ENCODE measurements around the gene GFRA1. TPM values are rescaled to one million over a fixed set of nuclear protein-coding genes. Genes with fewer than 3 reads are reported as not detected.

GFRA1 gene
- total RNA-seq, 2 donors from 2014 or later, result 1.6 to 3.1 TPM

DNA sequence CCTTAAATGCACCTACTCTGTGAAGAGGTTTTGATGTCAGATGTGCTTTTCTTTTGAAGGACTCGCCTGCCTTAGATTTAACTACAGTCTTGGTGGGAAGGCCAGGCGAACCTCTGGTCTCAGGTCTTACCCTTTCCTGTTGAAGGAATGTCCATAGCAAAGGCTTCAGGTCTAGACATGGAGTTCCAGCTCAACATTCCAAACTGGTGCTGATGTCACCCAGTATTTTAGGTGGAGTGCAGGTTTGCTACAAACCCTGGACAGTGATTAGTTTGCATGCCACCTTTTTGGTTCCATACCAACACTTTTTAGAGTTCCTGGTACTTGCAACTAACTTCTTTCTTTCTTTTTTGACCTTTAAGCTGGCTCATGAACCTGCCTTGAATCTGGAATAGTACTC, 258.7 kb downstream of the GFRA1 start:
- Mint-ChIP-seq H3K27me3 (ENCODE audit: insufficient read depth) (no peaks in the 10 kb centered on the region), H3K4me3 (no peak overlapping the region), H3K36me3 (ENCODE audit: low read depth) (peaks cover 2% of the 10 kb centered on the region), H3K4me1 (peaks cover 11% of the 10 kb centered on the region), H3K9me3 (no peaks in the 10 kb centered on the region), H3K27ac (no peak overlapping the region)
- no peaks in the 10 kb centered on the region for H3K27me3 ChIP-seq (ENCODE audit: control insufficient read depth, insufficient read depth, low read length, poor library complexity, severe bottlenecking)
- H3K4me1 ChIP-seq (ENCODE audit: control insufficient read depth, insufficient read depth, low read length), result no peaks in the 10 kb centered on the region
- TF ChIP-seq, protein P1, sequence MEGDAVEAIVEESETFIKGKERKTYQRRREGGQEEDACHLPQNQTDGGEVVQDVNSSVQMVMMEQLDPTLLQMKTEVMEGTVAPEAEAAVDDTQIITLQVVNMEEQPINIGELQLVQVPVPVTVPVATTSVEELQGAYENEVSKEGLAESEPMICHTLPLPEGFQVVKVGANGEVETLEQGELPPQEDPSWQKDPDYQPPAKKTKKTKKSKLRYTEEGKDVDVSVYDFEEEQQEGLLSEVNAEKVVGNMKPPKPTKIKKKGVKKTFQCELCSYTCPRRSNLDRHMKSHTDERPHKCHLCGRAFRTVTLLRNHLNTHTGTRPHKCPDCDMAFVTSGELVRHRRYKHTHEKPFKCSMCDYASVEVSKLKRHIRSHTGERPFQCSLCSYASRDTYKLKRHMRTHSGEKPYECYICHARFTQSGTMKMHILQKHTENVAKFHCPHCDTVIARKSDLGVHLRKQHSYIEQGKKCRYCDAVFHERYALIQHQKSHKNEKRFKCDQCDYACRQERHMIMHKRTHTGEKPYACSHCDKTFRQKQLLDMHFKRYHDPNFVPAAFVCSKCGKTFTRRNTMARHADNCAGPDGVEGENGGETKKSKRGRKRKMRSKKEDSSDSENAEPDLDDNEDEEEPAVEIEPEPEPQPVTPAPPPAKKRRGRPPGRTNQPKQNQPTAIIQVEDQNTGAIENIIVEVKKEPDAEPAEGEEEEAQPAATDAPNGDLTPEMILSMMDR (conservative IDR thresholded peaks at IDR 0.05), result no peak
- no peaks in the 10 kb centered on the region for H3K36me3 ChIP-seq (ENCODE audit: control insufficient read depth, insufficient read depth, low read length)
- H3K9ac ChIP-seq (ENCODE audit: extremely low read depth, low read length, poor library complexity, severe bottlenecking), result no peak overlapping the region
- 89 to 90% methylated on average over 2 of the region's 2 CpGs for WGBS, 2 experiments (ENCODE audit: insufficient coverage in 1 of 2, insufficient read length in 1 of 2)
- no peak for DNase-seq
- H3K27ac ChIP-seq (ENCODE audit: low read depth, low read length), result no peak overlapping the region
- no peaks in the 10 kb centered on the region for H3K9me3 ChIP-seq (ENCODE audit: control insufficient read depth, low read length)
- no peak overlapping the region for H3K4me3 ChIP-seq (ENCODE audit: low read length)

DNA sequence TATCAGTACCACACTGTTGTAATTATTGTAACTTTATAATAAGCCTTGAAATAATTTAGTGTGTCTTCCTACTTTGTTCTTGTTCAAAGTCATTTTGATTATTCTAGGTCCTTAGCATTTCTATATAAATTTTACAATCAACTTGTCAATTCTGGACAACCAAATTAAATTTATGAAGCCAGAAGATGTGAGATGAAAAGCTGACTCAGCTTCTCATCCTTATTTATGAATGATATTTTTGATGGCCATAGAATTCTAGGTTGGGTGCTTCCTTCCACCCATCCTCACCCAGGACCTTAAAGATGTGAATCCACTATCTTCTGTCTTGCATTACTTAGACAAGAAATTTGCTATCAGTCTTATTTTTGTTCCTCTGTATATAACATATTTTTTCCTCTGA, 261.1 kb downstream of the GFRA1 start:
- DNase-seq, result no peak
- Histone ChIP-seq H3K9ac (ENCODE audit: extremely low read depth, low read length, poor library complexity, severe bottlenecking) (no peak overlapping the region), H3K27ac (ENCODE audit: low read depth, low read length) (no peak overlapping the region), H3K36me3 (ENCODE audit: control insufficient read depth, insufficient read depth, low read length) (no peaks in the 10 kb centered on the region), H3K27me3 (ENCODE audit: control insufficient read depth, insufficient read depth, low read length, poor library complexity, severe bottlenecking) (no peaks in the 10 kb centered on the region), H3K4me1 (ENCODE audit: control insufficient read depth, insufficient read depth, low read length) (no peaks in the 10 kb centered on the region), H3K4me3 (ENCODE audit: low read length) (no peak overlapping the region), H3K9me3 (ENCODE audit: control insufficient read depth, low read length) (no peaks in the 10 kb centered on the region)
- Mint-ChIP-seq H3K9me3 (no peaks in the 10 kb centered on the region), H3K27me3 (ENCODE audit: insufficient read depth) (no peaks in the 10 kb centered on the region), H3K36me3 (ENCODE audit: low read depth) (peaks cover 2% of the 10 kb centered on the region), H3K4me1 (peaks cover 11% of the 10 kb centered on the region), H3K4me3 (no peak overlapping the region), H3K27ac (no peak overlapping the region)
- TF ChIP-seq, protein P1 (conservative IDR thresholded peaks at IDR 0.05), result no peak

DNA sequence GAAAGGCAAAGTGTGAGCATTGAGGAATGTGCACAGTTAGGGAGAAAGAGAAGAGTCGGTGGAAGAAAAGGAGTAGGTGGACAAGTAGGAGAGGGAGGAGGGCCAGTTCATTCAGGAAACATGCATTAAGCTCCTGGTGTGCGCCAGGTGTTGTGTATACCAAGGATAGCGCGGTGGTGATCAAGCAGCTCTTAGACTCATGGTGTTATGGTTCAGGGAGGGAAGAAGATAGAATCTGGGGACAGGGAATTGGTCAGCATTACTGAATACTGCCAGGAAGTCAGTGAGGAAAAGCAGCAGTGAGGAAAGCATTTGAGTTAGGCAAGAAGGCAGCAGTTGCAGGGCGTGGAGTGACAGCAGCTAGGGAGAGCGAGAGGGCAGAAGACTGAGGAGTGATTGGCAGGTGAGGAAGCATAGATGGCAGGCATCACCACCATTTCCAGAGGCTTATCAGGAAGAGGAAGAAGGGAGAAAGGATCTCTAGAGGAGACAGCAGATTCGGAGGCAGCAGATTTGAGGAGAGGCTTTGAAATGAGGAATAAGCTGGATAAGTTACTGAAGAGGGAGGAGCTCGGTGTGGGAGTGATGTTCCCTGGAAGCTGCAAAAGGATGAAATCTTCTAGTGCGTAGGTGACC, 265.6 kb downstream of the GFRA1 start:
- Histone ChIP-seq H3K36me3 (ENCODE audit: control insufficient read depth, insufficient read depth, low read length) (no peaks in the 10 kb centered on the region), H3K27ac (ENCODE audit: low read depth, low read length) (no peak overlapping the region), H3K9ac (ENCODE audit: extremely low read depth, low read length, poor library complexity, severe bottlenecking) (no peak overlapping the region), H3K9me3 (ENCODE audit: control insufficient read depth, low read length) (no peaks in the 10 kb centered on the region), H3K4me3 (ENCODE audit: low read length) (no peak overlapping the region), H3K4me1 (ENCODE audit: control insufficient read depth, insufficient read depth, low read length) (peaks cover 3% of the 10 kb centered on the region), H3K27me3 (ENCODE audit: control insufficient read depth, insufficient read depth, low read length, poor library complexity, severe bottlenecking) (no peaks in the 10 kb centered on the region)
- DNase-seq, result no peak
- no peak overlapping the region for H3K4me3 Mint-ChIP-seq
- H3K4me1 Mint-ChIP-seq, result no peaks in the 10 kb centered on the region
- TF ChIP-seq, protein P1 (conservative IDR thresholded peaks at IDR 0.05), result no peak
- no peak overlapping the region for H3K27ac Mint-ChIP-seq
- WGBS, 2 experiments (ENCODE audit: insufficient coverage in 1 of 2, insufficient read length in 1 of 2), result 91 to 94% methylated on average over 8 to 9 of the region's 9 CpGs
- H3K36me3 Mint-ChIP-seq (ENCODE audit: low read depth), result no peaks in the 10 kb centered on the region
- H3K9me3 Mint-ChIP-seq, result no peaks in the 10 kb centered on the region
- peaks cover 2% of the 10 kb centered on the region for H3K27me3 Mint-ChIP-seq (ENCODE audit: insufficient read depth)

Other genes with a start within 250 kb of the GFRA1 start
- gene CCDC172, start 51.2 kb upstream of the GFRA1 start, total RNA-seq, result under 1 TPM in 1 of 2 donors, not detected in 1; 0.37 TPM
- not detected for gene PNLIPRP3, start 154.6 kb upstream of the GFRA1 start, total RNA-seq